ENCODE results near the gene MPPE1. TPM values are rescaled to one million over a fixed set of nuclear protein-coding genes. Genes with fewer than 3 reads are reported as not detected.

Gene MPPE1
- total and polyA plus RNA-seq, 2 experiments from 2014 or later = 45.5 to 59.3 TPM

GRCh38 chr18:11950824-11951223, 42.7 kb upstream of the MPPE1 start:
- no peaks in the 10 kb centered on the region for H3K9me3 ChIP-seq (ENCODE audit: low read depth)
- H3K36me3 ChIP-seq (replicated peaks; ENCODE audit: insufficient read depth, low read depth) = no peaks in the 10 kb centered on the region
- no peak overlapping the region for H3K4me3 ChIP-seq
- 95% methylated on average over 4 of the region's 5 CpGs for WGBS (ENCODE audit: low lambda C conversion rate, missing lambda C conversion rate)
- no peaks in the 10 kb centered on the region for H3K9me2 ChIP-seq (replicated peaks; ENCODE audit: insufficient read depth)
- DNase-seq (ENCODE audit: low spot score) = no peak
- no peak overlapping the region for H2AFZ ChIP-seq
- H3K27ac ChIP-seq = no peak overlapping the region
- no peaks in the 10 kb centered on the region for H3K27me3 ChIP-seq
- peaks cover 51% of the 10 kb centered on the region for H3K4me1 ChIP-seq (ENCODE audit: insufficient read depth)
- H3K4me2 ChIP-seq = no peak overlapping the region
- no peaks in the 10 kb centered on the region for H4K20me1 ChIP-seq (ENCODE audit: insufficient read depth, poor library complexity, severe bottlenecking)
- TF ChIP-seq, protein P1, sequence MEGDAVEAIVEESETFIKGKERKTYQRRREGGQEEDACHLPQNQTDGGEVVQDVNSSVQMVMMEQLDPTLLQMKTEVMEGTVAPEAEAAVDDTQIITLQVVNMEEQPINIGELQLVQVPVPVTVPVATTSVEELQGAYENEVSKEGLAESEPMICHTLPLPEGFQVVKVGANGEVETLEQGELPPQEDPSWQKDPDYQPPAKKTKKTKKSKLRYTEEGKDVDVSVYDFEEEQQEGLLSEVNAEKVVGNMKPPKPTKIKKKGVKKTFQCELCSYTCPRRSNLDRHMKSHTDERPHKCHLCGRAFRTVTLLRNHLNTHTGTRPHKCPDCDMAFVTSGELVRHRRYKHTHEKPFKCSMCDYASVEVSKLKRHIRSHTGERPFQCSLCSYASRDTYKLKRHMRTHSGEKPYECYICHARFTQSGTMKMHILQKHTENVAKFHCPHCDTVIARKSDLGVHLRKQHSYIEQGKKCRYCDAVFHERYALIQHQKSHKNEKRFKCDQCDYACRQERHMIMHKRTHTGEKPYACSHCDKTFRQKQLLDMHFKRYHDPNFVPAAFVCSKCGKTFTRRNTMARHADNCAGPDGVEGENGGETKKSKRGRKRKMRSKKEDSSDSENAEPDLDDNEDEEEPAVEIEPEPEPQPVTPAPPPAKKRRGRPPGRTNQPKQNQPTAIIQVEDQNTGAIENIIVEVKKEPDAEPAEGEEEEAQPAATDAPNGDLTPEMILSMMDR (IDR thresholded peaks at IDR 0.05; ENCODE audit: poor library complexity) = no peak
- TF ChIP-seq EZH2phosphoT487 (IDR thresholded peaks at IDR 0.05; ENCODE audit: low read depth, severe bottlenecking, unreplicated experiment) (no peak), EZH2 (IDR thresholded peaks at IDR 0.05; ENCODE audit: borderline replicate concordance) (no peak)
- no peaks in the 10 kb centered on the region for H3K79me2 ChIP-seq

DNA sequence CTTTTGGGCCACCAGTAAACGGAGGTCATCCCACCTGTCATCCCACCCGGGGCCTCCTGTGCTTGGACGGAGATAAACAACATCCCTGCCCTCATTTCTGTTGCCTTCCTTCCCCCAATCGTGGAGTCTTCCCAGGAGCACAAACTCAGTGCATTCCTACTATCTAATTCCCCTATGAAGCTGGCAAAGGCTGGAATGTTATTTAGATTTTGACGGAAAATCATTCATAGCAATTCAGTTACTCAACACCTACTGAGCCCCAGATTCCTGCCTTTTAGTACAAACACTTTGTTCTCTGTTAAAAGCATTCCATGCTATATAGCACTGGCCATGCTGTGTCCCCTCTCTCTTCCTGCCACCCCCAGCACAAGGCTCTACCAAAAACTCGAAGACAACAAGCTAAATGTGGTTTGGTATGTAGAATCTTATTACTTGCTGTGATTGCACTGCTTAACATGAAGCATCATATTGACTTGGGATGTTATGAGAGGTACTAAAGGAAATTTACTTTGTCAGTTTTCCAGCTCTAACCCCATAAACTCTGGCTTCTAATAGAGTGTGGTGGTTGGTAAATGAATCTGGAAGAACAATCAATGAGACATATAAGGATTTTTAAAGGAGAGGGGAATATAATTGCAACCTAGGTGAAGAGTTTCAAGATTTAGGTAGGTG, 40.9 kb upstream of the MPPE1 start:
- peaks cover 36% of the 10 kb centered on the region for H3K4me1 ChIP-seq (ENCODE audit: insufficient read depth)
- no peak overlapping the region for H3K4me3 ChIP-seq
- H3K4me2 ChIP-seq = no peak overlapping the region
- no peaks in the 10 kb centered on the region for H3K79me2 ChIP-seq
- H3K9me3 ChIP-seq (ENCODE audit: low read depth) = no peaks in the 10 kb centered on the region
- no peaks in the 10 kb centered on the region for H3K36me3 ChIP-seq (replicated peaks; ENCODE audit: insufficient read depth, low read depth)
- H3K27me3 ChIP-seq = no peaks in the 10 kb centered on the region
- no peaks in the 10 kb centered on the region for H3K9me2 ChIP-seq (replicated peaks; ENCODE audit: insufficient read depth)
- WGBS (ENCODE audit: low lambda C conversion rate, missing lambda C conversion rate) = 49% methylated on average over 6 of the region's 6 CpGs
- no peaks in the 10 kb centered on the region for H4K20me1 ChIP-seq (ENCODE audit: insufficient read depth, poor library complexity, severe bottlenecking)
- H3K27ac ChIP-seq = peak overlapping the region; percentile 39
- TF ChIP-seq, protein P1 (IDR thresholded peaks at IDR 0.05; ENCODE audit: poor library complexity) = no peak
- TF ChIP-seq EZH2 (IDR thresholded peaks at IDR 0.05; ENCODE audit: borderline replicate concordance) = no peak
- TF ChIP-seq EZH2phosphoT487 (IDR thresholded peaks at IDR 0.05; ENCODE audit: low read depth, severe bottlenecking, unreplicated experiment) = no peak
- H2AFZ ChIP-seq = no peak overlapping the region
- DNase-seq (ENCODE audit: low spot score) = no peak

DNA sequence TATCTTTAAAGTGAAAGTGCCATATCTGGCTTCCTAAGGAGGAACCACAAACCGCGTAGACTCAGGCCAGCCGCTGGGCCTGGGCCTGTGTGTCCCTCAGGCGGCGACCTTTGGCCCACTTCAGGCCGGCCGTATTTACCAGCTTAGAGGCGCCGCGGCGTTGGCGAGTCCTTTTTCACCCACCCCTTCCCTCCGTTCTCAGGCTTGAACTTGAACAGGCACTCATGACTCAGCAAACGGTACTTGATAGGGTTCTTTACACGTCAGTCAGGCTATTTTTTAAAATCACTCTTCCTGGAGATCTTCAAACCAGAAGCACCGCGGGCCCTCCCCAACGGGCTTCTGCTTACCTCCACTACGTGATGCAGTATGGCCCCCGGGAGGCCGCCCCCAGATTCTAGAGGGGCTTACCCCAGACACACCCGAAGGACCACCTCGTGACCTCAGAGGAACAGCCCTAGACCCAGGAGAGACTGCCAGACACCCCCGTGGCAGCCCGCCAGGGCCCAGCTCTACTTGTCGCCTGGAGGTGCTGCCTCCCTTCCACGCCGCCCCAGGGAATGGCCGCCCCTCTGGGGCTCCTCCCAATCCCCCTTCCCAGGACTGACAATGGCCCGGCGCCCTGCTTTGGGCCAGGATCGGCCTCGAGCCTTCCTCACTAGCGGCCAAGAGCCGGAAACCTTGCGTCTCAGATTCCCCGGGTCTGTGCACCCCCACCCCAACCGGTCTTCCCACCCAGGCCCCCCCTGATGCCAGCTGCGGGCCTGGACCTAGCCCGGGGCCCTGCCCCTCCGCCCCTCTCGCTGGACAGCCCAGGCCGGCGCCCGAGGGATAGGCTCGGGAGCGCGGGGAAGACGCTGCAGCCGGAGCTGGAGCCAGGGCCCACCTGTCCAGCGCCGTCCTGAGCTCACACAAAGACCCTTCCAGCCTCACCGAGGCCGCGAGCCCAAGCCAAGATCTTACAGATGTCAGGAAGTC, 39.4 kb upstream of the MPPE1 start:
- Histone ChIP-seq H3K9me3 (ENCODE audit: low read depth) (no peaks in the 10 kb centered on the region), H3K36me3 (replicated peaks; ENCODE audit: insufficient read depth, low read depth) (no peaks in the 10 kb centered on the region), H3K4me1 (ENCODE audit: insufficient read depth) (peaks cover 34% of the 10 kb centered on the region), H3K4me3 (no peak overlapping the region), H3K4me2 (peak overlapping the region; percentile 74), H3K79me2 (no peaks in the 10 kb centered on the region), H4K20me1 (ENCODE audit: insufficient read depth, poor library complexity, severe bottlenecking) (no peaks in the 10 kb centered on the region), H3K27ac (peak overlapping the region; percentile 94), H3K27me3 (no peaks in the 10 kb centered on the region), H2AFZ (peak overlapping the region; percentile 79), H3K9me2 (replicated peaks; ENCODE audit: insufficient read depth) (no peaks in the 10 kb centered on the region)
- DNase-seq (ENCODE audit: low spot score) = peak; percentile 95
- TF ChIP-seq EZH2phosphoT487 (IDR thresholded peaks at IDR 0.05; ENCODE audit: low read depth, severe bottlenecking, unreplicated experiment) = no peak
- TF ChIP-seq, protein P1 (IDR thresholded peaks at IDR 0.05; ENCODE audit: poor library complexity) = no peak
- WGBS (ENCODE audit: low lambda C conversion rate, missing lambda C conversion rate) = 22% methylated on average over 43 of the region's 55 CpGs

Data from hepatocyte (in vitro differentiated cells).